ENCODE data around the gene SPATS2.

The SPATS2 gene

GRCh38 chr12:49366096-49366651, 1.1 kb upstream of the SPATS2 start:
- TF ChIP-seq CTCF (IDR thresholded peaks at IDR 0.05; ENCODE audit: low read depth, low read length), result no peak
- no peak for DNase-seq (ENCODE audit: low read depth, low spot score)
- in situ Hi-C loops (cut with HindIII; ENCODE audit: low sequenced_read_pairs), result loop anchor here (25.0 kb wide), 1 partner anchor 146 kb away; no protein-coding TSS in a partner anchor
- H3K4me3 ChIP-seq (ENCODE audit: low read depth, low read length), result peak overlapping the region; percentile 64

- peak overlapping the region; percentile 64 for H3K4me3 ChIP-seq (ENCODE audit: low read depth, low read length)
- in situ Hi-C loops (cut with HindIII; ENCODE audit: low sequenced_read_pairs), result loop anchor here (25.0 kb wide), 1 partner anchor 145 kb away; no protein-coding TSS in a partner anchor
- peak; percentile 31 for TF ChIP-seq CTCF (IDR thresholded peaks at IDR 0.05; ENCODE audit: low read depth, low read length)
- peak; percentile 98 for DNase-seq (ENCODE audit: low read depth, low spot score)
These were observed 446 bp upstream of the SPATS2 start for GRCh38 chr12:49366652-49367380.

- in situ Hi-C loops (cut with HindIII; ENCODE audit: low sequenced_read_pairs), result loop anchor here (25.0 kb wide), 1 partner anchor 144 kb away; no protein-coding TSS in a partner anchor
- no peak for TF ChIP-seq CTCF (IDR thresholded peaks at IDR 0.05; ENCODE audit: low read depth, low read length)
- DNase-seq (ENCODE audit: low read depth, low spot score), result no peak
- H3K4me3 ChIP-seq (ENCODE audit: low read depth, low read length), result peak overlapping the region; percentile 64
These were observed 958 bp downstream of the SPATS2 start for GRCh38 chr12:49368240-49368600.

- DNase-seq (ENCODE audit: low read depth, low spot score), result peak; percentile 35
- TF ChIP-seq CTCF (IDR thresholded peaks at IDR 0.05; ENCODE audit: low read depth, low read length), result peak; percentile 43
- in situ Hi-C loops (cut with HindIII; ENCODE audit: low sequenced_read_pairs), result loop anchor here (25.0 kb wide), 1 partner anchor 143 kb away; no protein-coding TSS in a partner anchor
These were observed 2.3 kb downstream of the SPATS2 start for GRCh38 chr12:49369411-49370145.

GRCh38 chr12:49370539-49370938, 3.3 kb downstream of the SPATS2 start:
- in situ Hi-C loops (cut with HindIII; ENCODE audit: low sequenced_read_pairs), result loop anchor here (25.0 kb wide), 1 partner anchor 142 kb away; no protein-coding TSS in a partner anchor
- no peak for DNase-seq (ENCODE audit: low read depth, low spot score)
- no peak overlapping the region for H3K4me3 ChIP-seq (ENCODE audit: low read depth, low read length)
- no peak for TF ChIP-seq CTCF (IDR thresholded peaks at IDR 0.05; ENCODE audit: low read depth, low read length)

More at GRCh38 chr12:49369411-49370145, 2.3 kb downstream of the SPATS2 start:
- H3K4me3 ChIP-seq (ENCODE audit: low read depth, low read length), result no peak overlapping the region

GRCh38 chr12:49375406-49375805, 8.1 kb downstream of the SPATS2 start:
- no peak for TF ChIP-seq CTCF (IDR thresholded peaks at IDR 0.05; ENCODE audit: low read depth, low read length)
- DNase-seq (ENCODE audit: low read depth, low spot score), result no peak
- in situ Hi-C loops (cut with HindIII; ENCODE audit: low sequenced_read_pairs), result no loop called here
- no peak overlapping the region for H3K4me3 ChIP-seq (ENCODE audit: low read depth, low read length)

All from astrocyte of the spinal cord (primary cell).